ENCODE data around the gene RPS14. TPM values are rescaled to one million over a fixed set of nuclear protein-coding genes. Genes with fewer than 3 reads are reported as not detected.

The RPS14 gene
- polyA plus RNA-seq, 4 donors = 1,840 to 2,407 (median 1,919) TPM

DNA sequence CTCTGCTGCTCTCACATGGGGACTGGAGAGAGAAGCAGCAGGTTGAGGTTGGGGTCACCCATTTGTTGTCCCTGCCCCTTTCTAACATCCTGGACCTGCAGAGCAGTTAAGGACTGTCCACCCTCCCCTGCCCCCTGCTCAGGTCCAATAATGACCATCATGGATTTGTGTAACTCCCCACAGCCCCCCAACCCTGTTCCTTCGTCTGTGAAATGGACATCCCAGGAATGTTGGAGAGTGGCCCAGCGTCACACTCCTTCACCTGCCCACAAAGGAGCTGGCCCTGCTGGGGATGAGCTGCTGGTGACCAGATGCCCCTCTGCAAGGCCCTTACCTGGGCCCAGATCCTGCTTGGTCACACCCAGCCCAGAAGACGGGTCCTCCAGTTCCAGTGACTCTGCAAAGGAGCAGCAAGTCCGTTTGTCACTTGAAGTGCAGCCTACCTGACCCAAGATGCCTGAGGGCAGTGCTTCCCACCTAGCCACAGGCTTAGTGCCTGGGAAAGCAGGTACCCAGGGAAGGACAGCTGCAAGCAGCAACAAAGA, 47.2 kb downstream of the RPS14 start:
- DNase-seq (ENCODE audit: low read depth in 4 of 4, low spot score in 2 of 4) = no peak

DNA sequence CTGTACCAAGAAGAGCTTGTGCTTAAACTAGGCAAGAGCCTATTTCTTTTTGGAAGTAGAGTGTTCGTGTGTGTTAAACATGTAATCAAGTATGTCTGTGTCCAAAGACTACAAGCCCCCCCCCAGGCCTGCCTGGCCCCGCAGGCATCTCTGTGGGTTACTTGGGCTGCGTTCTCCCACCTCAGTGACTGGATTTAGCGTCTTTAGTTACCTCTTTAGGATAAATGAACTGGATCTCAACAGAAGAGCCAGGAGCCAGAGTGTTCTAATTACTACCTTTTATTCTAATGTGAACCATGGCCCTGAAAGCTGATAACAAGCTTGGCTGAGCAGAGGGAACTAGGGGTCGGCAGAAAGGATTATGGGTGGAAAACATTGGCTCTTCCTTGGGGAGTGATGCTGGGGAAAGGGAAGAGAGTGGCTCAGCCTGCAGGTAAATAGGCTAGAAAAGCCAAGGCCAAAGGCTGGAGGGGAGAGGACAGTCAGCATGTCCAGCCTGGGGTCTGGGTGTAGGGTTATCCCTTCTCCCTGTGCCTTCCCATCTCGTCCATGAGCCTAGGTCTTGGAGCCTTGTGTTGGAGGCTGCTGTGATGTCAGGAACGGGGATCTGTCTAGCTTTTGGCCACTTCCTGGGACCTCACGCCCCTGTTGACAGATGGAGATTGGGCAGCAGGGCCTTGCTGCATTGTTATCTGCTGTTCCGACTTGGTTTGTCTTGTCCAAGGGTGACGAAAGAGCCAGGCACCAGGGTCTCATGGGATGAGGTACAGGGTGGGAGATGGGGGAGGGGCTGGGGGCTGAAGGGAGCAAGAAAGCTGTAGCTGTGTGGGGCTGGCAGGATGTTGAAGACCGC, 47.9 kb downstream of the RPS14 start:
- DNase-seq (ENCODE audit: low read depth in 4 of 4, low spot score in 2 of 4) = no peak

DNA sequence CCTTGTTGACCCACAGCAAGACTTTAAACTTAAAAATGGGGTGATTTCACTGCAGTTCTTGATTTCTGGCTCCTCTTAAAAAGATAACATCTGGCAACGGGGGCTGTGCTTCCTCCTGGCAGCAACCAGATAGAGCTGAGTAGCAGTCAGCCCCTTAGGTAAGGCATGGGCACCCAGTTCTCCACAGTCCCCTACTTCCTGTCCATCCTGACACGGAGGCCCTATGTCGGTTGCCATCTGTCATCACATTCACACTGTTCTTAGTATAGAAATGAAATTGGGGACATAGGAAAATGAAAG, 48.5 kb downstream of the RPS14 start:
- DNase-seq (ENCODE audit: low read depth in 4 of 4, low spot score in 2 of 4) = no peak

DNA sequence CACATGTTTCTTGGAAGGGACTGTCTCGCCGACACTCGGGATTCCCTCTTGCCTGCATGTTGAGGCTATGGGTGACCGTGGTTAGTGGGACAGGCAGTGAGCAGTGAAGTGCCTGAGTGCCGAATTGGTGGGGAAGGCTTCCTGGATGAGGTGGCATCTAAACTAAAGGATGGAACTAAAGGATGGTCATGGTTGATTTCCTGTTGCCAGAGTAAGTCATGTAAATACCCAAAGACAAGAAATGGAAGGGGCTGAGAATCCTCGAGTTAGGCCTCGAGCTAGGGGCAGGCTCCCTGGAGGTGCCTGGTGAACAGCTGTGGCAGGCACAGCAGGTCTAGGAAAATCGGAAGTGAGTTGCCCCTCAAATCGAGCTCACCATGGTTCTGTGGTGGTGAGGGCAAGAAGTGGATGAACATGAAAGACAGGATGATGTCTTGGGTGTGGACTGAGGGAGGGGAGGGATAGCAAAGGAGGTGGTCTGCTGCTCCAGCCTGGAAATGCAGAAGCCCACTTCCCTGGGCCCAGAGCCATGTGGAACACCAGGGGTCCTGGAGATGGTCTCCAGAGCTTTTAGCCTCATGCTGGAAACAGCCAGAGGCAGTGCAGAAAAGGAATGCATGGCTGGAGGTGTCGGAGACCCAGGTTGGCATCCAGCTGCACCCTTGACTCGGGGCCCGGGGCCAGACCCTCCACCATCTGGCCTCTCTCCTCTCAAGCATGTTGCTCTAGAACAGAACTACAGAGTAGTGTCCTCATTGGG, 49.0 kb downstream of the RPS14 start:
- no peak for DNase-seq (ENCODE audit: low read depth in 4 of 4, low spot score in 2 of 4)

DNA sequence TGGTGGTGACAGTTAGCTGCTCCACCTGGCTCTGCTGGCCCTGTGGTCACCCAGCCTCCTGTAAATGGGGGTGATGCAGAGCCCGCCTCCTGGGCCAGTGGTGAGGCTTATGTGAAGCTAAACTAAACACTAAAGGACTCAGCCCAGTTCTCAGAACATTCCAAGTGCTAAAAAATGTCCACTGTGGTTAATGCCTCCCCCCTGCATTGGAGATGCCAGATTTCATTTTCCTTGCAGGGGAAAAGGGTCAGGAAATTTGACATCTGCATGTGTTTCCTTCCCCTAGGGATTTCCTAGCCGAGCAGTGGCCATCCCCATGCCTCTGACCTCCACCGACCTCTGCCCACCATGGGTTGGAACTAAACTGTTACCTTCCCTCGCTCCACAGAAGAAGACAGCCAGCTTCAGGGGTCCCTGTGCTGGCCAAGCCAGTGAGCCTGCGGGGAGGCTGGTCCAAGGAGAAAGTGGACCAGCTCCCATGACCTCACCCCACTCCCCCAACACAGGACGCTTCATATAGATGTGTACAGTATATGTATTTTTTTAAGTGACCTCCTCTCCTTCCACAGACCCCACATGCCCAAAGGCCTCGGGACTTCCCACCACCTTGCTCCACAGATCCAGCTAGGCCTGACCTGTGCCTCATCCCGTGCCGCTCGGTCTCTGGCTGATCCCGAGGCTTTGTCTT, 49.9 kb downstream of the RPS14 start:
- no peak for DNase-seq (ENCODE audit: low read depth in 4 of 4, low spot score in 2 of 4)

DNA sequence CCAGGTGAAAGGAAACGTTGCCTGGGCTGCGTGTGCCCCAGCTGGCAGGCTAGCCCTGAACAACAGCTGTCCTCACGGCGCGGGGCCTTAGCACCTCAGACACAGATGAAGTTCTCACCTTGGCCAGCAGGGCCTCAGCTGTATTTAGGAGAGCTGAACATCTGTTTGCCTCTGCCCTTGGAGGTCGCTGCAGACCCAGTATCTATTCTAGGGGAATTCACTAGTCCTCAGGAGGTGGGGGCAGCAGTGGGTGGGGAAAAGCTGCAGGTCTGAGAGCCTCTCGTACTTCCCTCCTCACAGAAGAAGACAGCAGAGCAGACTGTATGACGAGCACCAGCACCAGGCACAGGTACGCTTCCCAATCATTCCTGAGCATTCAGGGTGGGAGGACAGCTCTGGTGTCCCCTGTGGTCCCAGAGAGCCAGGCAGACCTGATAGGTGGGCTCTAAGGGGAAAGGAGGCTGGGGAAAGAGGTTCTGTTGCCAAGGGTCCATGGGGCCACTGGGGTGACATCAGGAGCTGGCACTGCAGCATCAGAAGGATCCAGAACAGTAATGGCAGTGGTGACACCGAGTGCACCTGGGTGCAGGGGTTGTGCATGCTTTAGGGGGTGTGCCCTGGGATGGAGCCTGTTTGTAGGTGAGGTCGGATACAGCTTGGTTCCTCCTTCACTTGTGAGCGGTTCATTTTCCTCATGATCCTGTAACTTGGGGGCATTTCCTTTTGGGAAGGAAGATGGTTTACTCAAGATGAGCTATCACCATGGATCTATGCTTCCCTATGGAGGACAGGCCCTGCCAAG, 50.6 kb downstream of the RPS14 start:
- no peak for DNase-seq (ENCODE audit: low read depth in 4 of 4, low spot score in 2 of 4)

DNA sequence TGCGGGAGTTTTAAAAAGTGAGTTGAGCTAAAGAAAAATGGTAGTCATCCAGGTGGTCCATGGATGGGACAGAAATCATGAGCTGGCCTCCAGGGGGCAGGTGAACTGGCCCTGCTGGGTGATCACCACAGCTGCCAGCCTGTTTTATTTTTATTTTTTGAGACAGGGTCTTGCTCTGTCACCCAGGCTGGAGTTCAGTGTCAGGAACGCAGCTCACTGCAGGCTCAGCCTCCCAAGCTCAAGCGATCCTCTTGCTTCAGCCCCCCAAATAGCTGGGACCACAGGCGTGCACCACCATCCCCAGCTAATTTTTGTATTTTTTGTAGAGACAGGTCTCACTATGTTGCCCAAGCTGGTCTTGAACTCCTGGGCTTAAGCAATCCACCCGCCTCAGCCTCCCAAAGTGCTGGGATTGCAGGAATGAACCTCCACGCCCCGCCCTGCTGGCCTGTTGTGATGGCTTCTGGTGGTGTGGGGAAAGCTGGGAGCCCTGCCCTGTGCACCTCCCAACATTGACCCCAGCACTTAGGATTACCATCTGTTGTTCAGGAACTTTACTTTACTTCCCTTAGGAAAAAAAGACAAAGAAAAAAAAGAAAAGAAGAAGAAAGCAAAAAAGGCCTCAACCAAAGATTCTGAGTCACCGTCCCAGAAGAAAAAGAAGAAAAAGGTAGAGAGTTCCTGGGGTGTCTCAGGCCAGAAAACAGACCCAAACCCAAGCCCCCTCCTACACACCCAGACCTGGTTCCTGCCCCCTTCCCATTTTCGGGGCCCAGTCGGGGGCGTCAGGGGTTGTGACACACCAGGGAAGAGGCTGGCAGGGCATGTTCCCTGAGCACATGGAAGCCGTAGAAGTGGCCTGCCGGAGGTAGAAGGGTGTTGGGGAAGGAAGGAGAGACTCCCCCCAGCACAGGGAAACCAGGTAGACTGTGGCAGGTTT, 51.5 kb downstream of the RPS14 start:
- DNase-seq (ENCODE audit: low read depth in 4 of 4, low spot score in 2 of 4) = no peak

DNA sequence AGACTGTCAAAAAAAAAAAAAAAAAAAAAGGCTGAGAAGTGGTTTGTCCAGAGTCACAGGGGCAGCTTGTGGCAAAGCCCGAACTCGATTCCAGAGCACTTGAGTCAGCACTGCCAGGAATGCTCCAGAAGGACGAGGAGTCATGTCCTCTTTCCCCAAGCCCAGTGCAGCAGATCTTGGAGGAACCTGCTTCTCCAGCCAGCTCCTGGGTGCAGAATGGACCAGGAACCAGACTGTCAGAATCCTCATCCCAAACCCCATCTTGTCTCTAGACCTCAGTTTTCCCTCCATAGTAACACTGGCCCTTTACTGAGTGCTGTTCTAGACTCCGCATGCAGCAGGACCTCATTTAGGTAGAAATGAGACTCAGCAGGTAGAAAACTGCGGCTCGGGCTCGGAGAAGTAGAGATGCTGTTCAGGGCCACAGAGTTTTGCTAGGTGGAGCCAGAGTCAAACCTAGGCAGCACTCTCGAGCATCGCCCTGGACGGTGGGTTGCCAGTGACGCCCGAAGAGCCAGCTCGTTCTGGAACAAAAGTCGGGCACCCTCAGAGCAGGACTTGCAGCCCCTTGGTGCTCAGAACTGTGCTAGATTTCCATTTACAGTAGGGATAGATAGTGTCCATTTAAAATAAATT, 52.3 kb downstream of the RPS14 start:
- no peak for DNase-seq (ENCODE audit: low read depth in 4 of 4, low spot score in 2 of 4)

DNA sequence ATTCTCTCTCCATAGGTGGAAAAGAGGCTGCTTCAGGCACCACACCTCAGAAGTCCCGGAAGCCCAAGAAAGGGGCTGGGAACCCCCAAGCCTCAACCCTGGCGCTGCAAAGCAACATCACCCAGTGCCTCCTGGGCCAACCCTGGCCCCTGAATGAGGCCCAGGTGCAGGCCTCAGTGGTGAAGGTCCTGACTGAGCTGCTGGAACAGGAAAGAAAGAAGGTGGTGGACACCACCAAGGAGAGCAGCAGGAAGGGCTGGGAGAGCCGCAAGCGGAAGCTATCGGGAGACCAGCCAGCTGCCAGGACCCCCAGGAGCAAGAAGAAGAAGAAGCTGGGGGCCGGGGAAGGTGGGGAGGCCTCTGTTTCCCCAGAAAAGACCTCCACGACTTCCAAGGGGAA, 53.3 kb downstream of the RPS14 start:
- DNase-seq (ENCODE audit: low read depth in 4 of 4, low spot score in 2 of 4) = no peak

DNA sequence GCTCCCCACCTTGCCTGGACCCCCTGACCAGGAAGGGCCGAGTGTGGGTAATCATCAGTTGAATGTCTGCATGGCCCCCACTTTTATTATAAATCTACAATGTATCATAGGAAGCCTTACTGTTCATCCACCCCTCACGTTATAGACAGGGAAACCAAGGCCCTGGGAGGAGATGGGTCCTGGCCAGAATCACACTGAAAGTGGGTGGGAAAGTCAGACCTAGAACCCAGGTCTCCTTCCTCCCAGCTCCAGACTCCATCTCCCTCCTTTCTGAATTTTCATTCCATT, 53.9 kb downstream of the RPS14 start:
- DNase-seq (ENCODE audit: low read depth in 4 of 4, low spot score in 2 of 4) = no peak

DNA sequence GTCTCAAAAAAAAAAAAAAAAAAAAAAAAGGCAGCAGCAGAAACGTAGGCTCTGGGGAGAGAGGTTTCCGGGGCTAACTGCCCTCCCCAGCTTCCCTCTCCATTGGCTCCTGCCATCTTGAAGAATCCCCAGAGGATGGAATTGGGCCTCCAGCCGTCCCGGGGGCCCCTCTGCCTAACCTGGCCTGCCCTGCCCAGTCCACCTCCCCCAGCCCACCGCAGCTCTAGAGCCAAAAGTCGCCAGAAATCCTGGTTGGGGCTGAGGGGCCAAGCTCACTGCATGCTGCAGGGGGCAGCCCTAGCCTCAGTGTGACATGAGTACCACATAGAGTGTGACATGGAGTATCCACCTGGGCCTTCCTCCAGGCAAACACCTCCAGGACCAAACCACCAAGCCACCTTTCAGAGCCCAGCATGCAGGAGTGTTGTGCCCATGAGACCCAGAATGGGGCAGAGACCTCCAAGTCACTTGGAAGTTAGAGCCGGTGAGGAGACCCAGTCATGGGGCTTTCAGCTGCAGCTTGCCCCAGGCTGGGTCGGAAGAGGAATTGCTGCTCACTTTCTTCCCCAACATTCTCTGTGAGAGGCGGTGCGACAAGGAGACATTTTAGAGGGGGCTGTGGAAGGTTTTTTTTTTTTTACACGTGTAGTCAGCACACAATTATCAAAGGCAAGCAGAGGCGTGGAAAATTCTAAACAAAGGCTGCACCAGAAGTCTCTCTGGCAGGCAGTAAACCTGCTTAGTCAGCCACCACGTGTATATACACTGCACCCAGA, 54.4 kb downstream of the RPS14 start:
- no peak for DNase-seq (ENCODE audit: low read depth in 4 of 4, low spot score in 2 of 4)

DNA sequence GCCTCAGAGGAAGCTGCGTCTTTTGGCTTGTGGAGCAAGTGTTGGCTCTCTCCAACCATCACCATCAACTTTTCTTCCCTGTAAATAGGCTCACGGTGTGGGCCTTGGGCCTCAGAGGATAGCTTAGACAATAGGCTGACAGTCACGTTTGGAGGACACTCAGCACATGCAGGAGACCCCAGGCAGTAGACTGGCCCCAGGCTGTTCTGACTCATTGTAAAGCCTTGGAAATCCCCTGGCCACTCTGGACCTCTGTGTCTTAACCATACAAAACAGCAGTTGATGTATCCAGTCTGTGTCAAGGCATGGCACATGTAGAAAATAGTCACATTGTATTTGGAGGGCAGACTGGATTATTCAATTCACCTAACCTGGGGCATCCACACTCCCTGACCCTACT, 55.4 kb downstream of the RPS14 start:
- no peak for DNase-seq (ENCODE audit: low read depth in 4 of 4, low spot score in 2 of 4)

DNA sequence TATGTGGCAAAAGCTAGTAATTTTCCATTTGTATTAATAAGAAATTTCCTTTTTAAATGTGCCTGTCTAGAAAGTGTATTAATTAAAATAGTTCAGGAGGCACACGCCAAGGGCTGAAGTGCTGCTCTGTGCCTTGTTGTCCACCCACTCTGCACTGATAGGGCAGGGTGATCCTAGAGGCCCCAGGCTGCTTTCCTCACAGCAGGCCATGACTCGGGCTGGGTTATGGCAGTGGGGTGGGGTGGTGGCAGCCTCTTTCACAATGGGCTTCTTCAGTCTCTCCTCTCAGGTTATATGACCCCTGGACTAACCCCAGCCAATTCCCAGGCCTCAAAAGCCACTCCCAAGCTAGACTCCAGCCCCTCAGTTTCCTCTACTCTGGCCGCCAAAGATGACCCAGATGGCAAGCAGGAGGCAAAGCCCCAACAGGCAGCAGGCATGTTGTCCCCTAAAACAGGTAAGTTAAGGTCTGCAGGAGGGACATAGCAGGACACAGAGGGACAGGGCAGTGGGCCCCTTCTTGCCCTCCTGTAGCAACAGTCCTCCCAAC, 56.4 kb downstream of the RPS14 start:
- no peak for DNase-seq (ENCODE audit: low read depth in 4 of 4, low spot score in 2 of 4)

DNA sequence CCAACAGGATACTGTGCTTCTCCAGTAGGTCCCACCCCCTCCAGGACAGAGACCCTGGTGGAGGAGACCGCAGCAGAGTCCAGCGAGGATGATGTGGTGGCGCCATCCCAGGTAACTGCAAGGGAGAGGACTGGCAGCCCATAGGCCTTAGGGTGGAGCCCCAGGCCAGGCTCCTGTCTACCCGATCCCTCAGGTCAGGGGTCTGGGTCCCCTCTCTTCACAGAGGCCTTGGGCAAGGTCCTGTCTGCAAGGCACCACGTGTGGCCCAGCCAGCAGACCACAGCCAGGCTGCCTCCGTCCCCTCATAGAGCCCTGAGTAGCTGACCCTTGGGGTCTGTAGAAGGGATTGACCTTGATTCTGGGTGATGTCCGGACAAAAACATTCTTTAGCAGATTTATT, 56.9 kb downstream of the RPS14 start:
- DNase-seq (ENCODE audit: low read depth in 4 of 4, low spot score in 2 of 4) = no peak
